Measurements from ENCODE around the gene DND1.

Gene DND1

GRCh38 chr5:140639148-140639981 is 34.0 kb downstream of the DND1 start, which contains the start of gene TMCO6:
Gene TMCO6 (plus strand): TSS chr5:140639451. CDS start chr5:140639528, 77 bp downstream.
- H3K27ac ChIP-seq = peak within 1 kb of the TSS; percentile 91
- TF ChIP-seq CTCF (conservative IDR thresholded peaks at IDR 0.05) (peak; percentile 84), ZFX (IDR thresholded peaks at IDR 0.05) (no peak)

GRCh38 chr5:140638898-140639147 is 34.6 kb downstream of the DND1 start:
- H3K27ac ChIP-seq = peak overlapping the region; percentile 91

- H3K27ac ChIP-seq = no peak overlapping the region
- TF ChIP-seq CTCF (conservative IDR thresholded peaks at IDR 0.05) = no peak
- TF ChIP-seq ZFX (IDR thresholded peaks at IDR 0.05) = no peak
These were observed 35.8 kb downstream of the DND1 start for GRCh38 chr5:140637371-140638100.

GRCh38 chr5:140635291-140636257 is 37.8 kb downstream of the DND1 start:
- H3K27ac ChIP-seq = no peak overlapping the region
- TF ChIP-seq ZFX (IDR thresholded peaks at IDR 0.05) = no peak
- TF ChIP-seq CTCF (conservative IDR thresholded peaks at IDR 0.05) = peak; percentile 50

- TF ChIP-seq CTCF (conservative IDR thresholded peaks at IDR 0.05) = no peak
- no peak overlapping the region for H3K27ac ChIP-seq
These were observed 39.3 kb downstream of the DND1 start for GRCh38 chr5:140634103-140634502.

- H3K27ac ChIP-seq = no peak overlapping the region
- TF ChIP-seq CTCF (conservative IDR thresholded peaks at IDR 0.05) = no peak
These were observed 39.9 kb downstream of the DND1 start for GRCh38 chr5:140633501-140633900.

GRCh38 chr5:140633021-140633471 is 40.3 kb downstream of the DND1 start, which contains the start of gene CD14:
Gene CD14 (minus strand): TSS chr5:140633175. CDS start chr5:140633071, 104 bp downstream.
- no peak for TF ChIP-seq CTCF (conservative IDR thresholded peaks at IDR 0.05)
- TF ChIP-seq ZFX (IDR thresholded peaks at IDR 0.05) = no peak
- no peak within 1 kb of the TSS for H3K27ac ChIP-seq

All from C4-2B (cell line).